ENCODE results near the gene C3orf20. TPM values are rescaled to one million over a fixed set of nuclear protein-coding genes. Genes with fewer than 3 reads are reported as not detected.

The C3orf20 gene
- total and polyA plus RNA-seq, 9 of the 15 experiments (the other 6 are each of a cell fraction or from before 2014, with no cell fraction given), result 0.04 TPM; not detected in 8

GRCh38 chr3:14766428-14767244 is 91.7 kb downstream of the C3orf20 start:
- Histone ChIP-seq H3K9me3 (replicated peaks; ENCODE audit: control insufficient read depth, insufficient read depth, low read depth, low read length) (no peaks in the 10 kb centered on the region), H3K4me1 (replicated peaks in 1 of 2; ENCODE audit: control insufficient read depth in 2 of 2, insufficient read depth in 2 of 2, low read length in 2 of 2) (no peaks in the 10 kb centered on the region), H3K36me3 (ENCODE audit: control insufficient read depth, insufficient read depth, low read length) (no peaks in the 10 kb centered on the region), H3K9me1 (ENCODE audit: control insufficient read depth, insufficient read depth, low read length) (peaks cover 4% of the 10 kb centered on the region), H3K4me3 (no peak overlapping the region), H3K27me3 (ENCODE audit: control insufficient read depth in 2 of 2, insufficient read depth in 2 of 2, low read length in 2 of 2) (peaks cover 25 to 75% of the 10 kb centered on the region in 2 experiments; a peak in 4 of 5 replicates), H4K20me1 (replicated peaks; ENCODE audit: control insufficient read depth, insufficient read depth, low read length) (peaks cover 3% of the 10 kb centered on the region; the same call in 1 of the 2 replicates), H2AFZ (ENCODE audit: low read depth, low read length) (no peak overlapping the region), H3K4me2 (ENCODE audit: insufficient read depth, low read length) (no peak overlapping the region), H3K27ac (ENCODE audit: extremely low read depth, low read depth, low read length) (no peak overlapping the region), H3K9ac (ENCODE audit: insufficient read depth in 1 of 2, low read depth in 2 of 2, low read length in 2 of 2) (no peak overlapping the region), H3K79me2 (ENCODE audit: control insufficient read depth, insufficient read depth, low read length) (no peaks in the 10 kb centered on the region)
- ATAC-seq, result no peak
- DNase-seq (ENCODE audit: extremely low read depth in 1 of 4, low spot score in 3 of 4), result peak in 1 of 4 experiments; percentile 4
- ChIA-PET CTCF (ENCODE audit: low intra/inter-chr PET ratio) (no interaction called here), POLR2A (interaction anchor here (0.6 to 2.2 kb wide), 4 partner anchors 14 to 39 kb away, joined by 3 to 8 read pairs (median 3); no protein-coding TSS in a partner anchor)
- intact Hi-C loops (cut with micrococcal nuclease) (no loop called here), in situ Hi-C loops (cut with MboI) (no loop called here)
- TF ChIP-seq ZNF511 (CRISPR knock-in tag; IDR thresholded peaks at IDR 0.05) (no peak), HMGXB4 (CRISPR knock-in tag; IDR thresholded peaks at IDR 0.05) (no peak), RBM17 (IDR thresholded peaks at IDR 0.05; ENCODE audit: borderline replicate concordance, low read depth, low read length) (no peak), CTCFL (IDR thresholded peaks at IDR 0.05; ENCODE audit: borderline replicate concordance, insufficient read depth, low read depth, low read length, poor library complexity, severe bottlenecking) (no peak), IRF2 (CRISPR knock-in tag; IDR thresholded peaks at IDR 0.05) (no peak), ZBTB5 (IDR thresholded peaks at IDR 0.05) (no peak), FOS (IDR thresholded peaks at IDR 0.05; ENCODE audit: extremely low read depth, insufficient read length) (no peak), MBD2 (IDR thresholded peaks at IDR 0.05; ENCODE audit: borderline replicate concordance, low read depth) (no peak), KAT2B (IDR thresholded peaks at IDR 0.05; ENCODE audit: low read depth, low read length) (no peak), ZNF324 (CRISPR knock-in tag; IDR thresholded peaks at IDR 0.05) (no peak)
- FAIRE-seq, result no peak
- no TSS peak for BruUV-seq (replicated peaks)
- 3% methylated on average over 18 of the region's 23 CpGs for WGBS (ENCODE audit: insufficient coverage, low coverage, missing lambda C conversion rate)
